ENCODE results near the gene PDIA6.

PDIA6 gene

GRCh38 chr2:10740226-10740625, 72.4 kb downstream of the PDIA6 start:
- Histone ChIP-seq H3K4me3 (IDR thresholded peaks at IDR 0.05; ENCODE audit: insufficient read depth, low read depth, low read length) (no peak overlapping the region), H3K4me2 (no peak overlapping the region), H2AFZ (ENCODE audit: low read depth) (no peak overlapping the region), H3K27ac (no peak overlapping the region), H4K20me1 (ENCODE audit: insufficient read depth) (no peaks in the 10 kb centered on the region), H3K79me2 (ENCODE audit: insufficient read depth, low read depth) (no peaks in the 10 kb centered on the region), H3K36me3 (ENCODE audit: insufficient read depth) (no peaks in the 10 kb centered on the region), H3K9ac (no peak overlapping the region), H3K4me1 (ENCODE audit: low read depth, poor library complexity, severe bottlenecking) (no peaks in the 10 kb centered on the region), H3K27me3 (ENCODE audit: insufficient read depth, low read depth) (no peaks in the 10 kb centered on the region)
- no peak for TF ChIP-seq CTCF (conservative IDR thresholded peaks at IDR 0.05; ENCODE audit: low read depth, low read length)

GRCh38 chr2:10738192-10738591, 74.4 kb downstream of the PDIA6 start:
- TF ChIP-seq CTCF (conservative IDR thresholded peaks at IDR 0.05; ENCODE audit: low read depth, low read length), result no peak
- H3K9ac ChIP-seq, result no peak overlapping the region
- H3K36me3 ChIP-seq (ENCODE audit: insufficient read depth), result no peaks in the 10 kb centered on the region
- H3K79me2 ChIP-seq (ENCODE audit: insufficient read depth, low read depth), result no peaks in the 10 kb centered on the region
- no peaks in the 10 kb centered on the region for H3K4me1 ChIP-seq (ENCODE audit: low read depth, poor library complexity, severe bottlenecking)
- H4K20me1 ChIP-seq (ENCODE audit: insufficient read depth), result no peaks in the 10 kb centered on the region
- no peak overlapping the region for H3K27ac ChIP-seq
- no peaks in the 10 kb centered on the region for H3K27me3 ChIP-seq (ENCODE audit: insufficient read depth, low read depth)
- H2AFZ ChIP-seq (ENCODE audit: low read depth), result no peak overlapping the region
- H3K4me3 ChIP-seq (IDR thresholded peaks at IDR 0.05; ENCODE audit: insufficient read depth, low read depth, low read length), result no peak overlapping the region
- no peak overlapping the region for H3K4me2 ChIP-seq

GRCh38 chr2:10733980-10734379, 78.6 kb downstream of the PDIA6 start:
- no peaks in the 10 kb centered on the region for H3K79me2 ChIP-seq (ENCODE audit: insufficient read depth, low read depth)
- H2AFZ ChIP-seq (ENCODE audit: low read depth), result no peak overlapping the region
- H3K4me2 ChIP-seq, result no peak overlapping the region
- H4K20me1 ChIP-seq (ENCODE audit: insufficient read depth), result no peaks in the 10 kb centered on the region
- no peak overlapping the region for H3K9ac ChIP-seq
- TF ChIP-seq CTCF (conservative IDR thresholded peaks at IDR 0.05; ENCODE audit: low read depth, low read length), result no peak
- H3K4me1 ChIP-seq (ENCODE audit: low read depth, poor library complexity, severe bottlenecking), result no peaks in the 10 kb centered on the region
- no peak overlapping the region for H3K27ac ChIP-seq
- no peaks in the 10 kb centered on the region for H3K27me3 ChIP-seq (ENCODE audit: insufficient read depth, low read depth)
- no peak overlapping the region for H3K4me3 ChIP-seq (IDR thresholded peaks at IDR 0.05; ENCODE audit: insufficient read depth, low read depth, low read length)
- H3K36me3 ChIP-seq (ENCODE audit: insufficient read depth), result no peaks in the 10 kb centered on the region

- no peak overlapping the region for H3K27ac ChIP-seq
- no peaks in the 10 kb centered on the region for H4K20me1 ChIP-seq (ENCODE audit: insufficient read depth)
- no peak overlapping the region for H2AFZ ChIP-seq (ENCODE audit: low read depth)
- no peaks in the 10 kb centered on the region for H3K27me3 ChIP-seq (ENCODE audit: insufficient read depth, low read depth)
- H3K79me2 ChIP-seq (ENCODE audit: insufficient read depth, low read depth), result no peaks in the 10 kb centered on the region
- no peak overlapping the region for H3K9ac ChIP-seq
- H3K4me3 ChIP-seq (IDR thresholded peaks at IDR 0.05; ENCODE audit: insufficient read depth, low read depth, low read length), result no peak overlapping the region
- no peak for TF ChIP-seq CTCF (conservative IDR thresholded peaks at IDR 0.05; ENCODE audit: low read depth, low read length)
- no peaks in the 10 kb centered on the region for H3K36me3 ChIP-seq (ENCODE audit: insufficient read depth)
- no peak overlapping the region for H3K4me2 ChIP-seq
- H3K4me1 ChIP-seq (ENCODE audit: low read depth, poor library complexity, severe bottlenecking), result no peaks in the 10 kb centered on the region
Measured at GRCh38 chr2:10733566-10733925, 79.0 kb downstream of the PDIA6 start.
